Measurements from ENCODE around the gene RC3H2.

The RC3H2 gene, protein sequence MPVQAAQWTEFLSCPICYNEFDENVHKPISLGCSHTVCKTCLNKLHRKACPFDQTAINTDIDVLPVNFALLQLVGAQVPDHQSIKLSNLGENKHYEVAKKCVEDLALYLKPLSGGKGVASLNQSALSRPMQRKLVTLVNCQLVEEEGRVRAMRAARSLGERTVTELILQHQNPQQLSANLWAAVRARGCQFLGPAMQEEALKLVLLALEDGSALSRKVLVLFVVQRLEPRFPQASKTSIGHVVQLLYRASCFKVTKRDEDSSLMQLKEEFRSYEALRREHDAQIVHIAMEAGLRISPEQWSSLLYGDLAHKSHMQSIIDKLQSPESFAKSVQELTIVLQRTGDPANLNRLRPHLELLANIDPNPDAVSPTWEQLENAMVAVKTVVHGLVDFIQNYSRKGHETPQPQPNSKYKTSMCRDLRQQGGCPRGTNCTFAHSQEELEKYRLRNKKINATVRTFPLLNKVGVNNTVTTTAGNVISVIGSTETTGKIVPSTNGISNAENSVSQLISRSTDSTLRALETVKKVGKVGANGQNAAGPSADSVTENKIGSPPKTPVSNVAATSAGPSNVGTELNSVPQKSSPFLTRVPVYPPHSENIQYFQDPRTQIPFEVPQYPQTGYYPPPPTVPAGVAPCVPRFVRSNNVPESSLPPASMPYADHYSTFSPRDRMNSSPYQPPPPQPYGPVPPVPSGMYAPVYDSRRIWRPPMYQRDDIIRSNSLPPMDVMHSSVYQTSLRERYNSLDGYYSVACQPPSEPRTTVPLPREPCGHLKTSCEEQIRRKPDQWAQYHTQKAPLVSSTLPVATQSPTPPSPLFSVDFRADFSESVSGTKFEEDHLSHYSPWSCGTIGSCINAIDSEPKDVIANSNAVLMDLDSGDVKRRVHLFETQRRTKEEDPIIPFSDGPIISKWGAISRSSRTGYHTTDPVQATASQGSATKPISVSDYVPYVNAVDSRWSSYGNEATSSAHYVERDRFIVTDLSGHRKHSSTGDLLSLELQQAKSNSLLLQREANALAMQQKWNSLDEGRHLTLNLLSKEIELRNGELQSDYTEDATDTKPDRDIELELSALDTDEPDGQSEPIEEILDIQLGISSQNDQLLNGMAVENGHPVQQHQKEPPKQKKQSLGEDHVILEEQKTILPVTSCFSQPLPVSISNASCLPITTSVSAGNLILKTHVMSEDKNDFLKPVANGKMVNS

GRCh38 chr9:122904823-122905710, at the start of gene RC3H2:
Gene RC3H2, minus strand, starts transcription at chr9:122905359. Its CDS starts 7,850 bp downstream, at chr9:122897509.
- peak; percentile 82 for FAIRE-seq

GRCh38 chr9:122954253-122954691, 49.1 kb upstream of the RC3H2 start:
- FAIRE-seq, result no peak

- FAIRE-seq, result no peak
These were observed 45.9 kb upstream of the RC3H2 start for GRCh38 chr9:122951056-122951455.

DNA sequence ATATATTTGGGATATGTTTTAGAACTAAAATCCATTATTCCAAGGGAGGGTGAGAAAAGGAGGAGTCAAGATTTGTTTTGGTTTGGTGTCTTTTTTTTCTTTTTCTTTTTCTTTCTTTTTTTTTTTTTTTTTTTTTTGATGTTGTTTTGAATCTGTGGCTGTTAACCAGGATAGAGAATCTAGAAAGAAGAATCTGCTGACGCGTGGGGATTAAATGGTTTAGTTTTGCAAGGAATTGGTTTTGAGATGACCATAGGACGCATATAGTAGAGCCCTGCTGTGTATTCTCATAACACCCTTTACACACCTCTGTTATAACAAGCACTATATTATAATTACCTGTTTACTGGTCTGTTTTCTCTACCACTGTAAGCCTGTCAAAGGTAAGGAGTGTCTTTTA, 45.1 kb upstream of the RC3H2 start:
- no peak for FAIRE-seq

GRCh38 chr9:122949696-122950095, 44.5 kb upstream of the RC3H2 start:
- no peak for FAIRE-seq

DNA sequence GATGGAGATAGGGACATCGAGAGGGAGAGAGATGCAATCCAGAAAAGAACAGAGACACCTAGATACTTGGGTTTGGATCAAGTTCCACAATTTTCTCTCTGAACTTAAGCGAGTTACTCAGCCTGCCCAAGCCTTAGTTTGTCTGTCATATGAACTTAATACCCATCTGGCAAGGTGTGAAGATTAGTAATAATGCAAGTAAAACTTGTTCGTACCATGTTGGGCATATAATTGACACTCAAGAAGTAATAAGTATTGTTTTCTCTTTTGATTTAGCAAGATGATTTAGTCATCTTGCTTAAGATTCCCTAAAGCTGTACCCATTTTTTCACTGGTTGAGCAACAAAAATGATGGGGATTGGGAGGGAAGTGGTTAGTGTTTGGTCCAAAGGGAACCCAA, 43.2 kb upstream of the RC3H2 start:
- no peak for FAIRE-seq

DNA sequence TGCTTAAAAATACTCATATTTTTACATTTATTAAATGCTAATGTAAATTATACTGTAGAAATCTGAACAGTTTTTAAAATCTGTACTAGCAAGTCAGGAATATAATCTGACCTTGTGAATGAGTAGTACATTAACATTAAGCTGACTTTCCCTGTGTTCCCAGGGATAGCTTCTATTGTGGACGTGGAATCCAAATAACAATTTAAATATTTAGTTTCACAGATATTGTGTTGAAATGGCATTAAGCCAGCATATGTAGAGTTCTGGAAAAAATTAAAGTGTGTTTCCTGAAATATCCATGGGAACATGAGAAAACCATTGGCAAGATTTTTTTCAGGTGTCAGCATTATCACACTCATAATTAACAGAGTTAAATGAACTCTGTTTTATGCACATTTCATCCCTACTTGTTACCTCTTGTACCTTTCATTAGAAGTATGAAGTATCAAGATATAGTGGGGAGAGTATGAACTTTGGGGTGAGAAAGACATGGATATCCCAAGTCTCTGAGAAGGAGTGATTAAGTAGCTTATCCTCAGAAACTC, 41.4 kb upstream of the RC3H2 start:
- no peak for FAIRE-seq

- FAIRE-seq, result no peak
These were observed 40.1 kb upstream of the RC3H2 start for GRCh38 chr9:122944960-122945888.

DNA sequence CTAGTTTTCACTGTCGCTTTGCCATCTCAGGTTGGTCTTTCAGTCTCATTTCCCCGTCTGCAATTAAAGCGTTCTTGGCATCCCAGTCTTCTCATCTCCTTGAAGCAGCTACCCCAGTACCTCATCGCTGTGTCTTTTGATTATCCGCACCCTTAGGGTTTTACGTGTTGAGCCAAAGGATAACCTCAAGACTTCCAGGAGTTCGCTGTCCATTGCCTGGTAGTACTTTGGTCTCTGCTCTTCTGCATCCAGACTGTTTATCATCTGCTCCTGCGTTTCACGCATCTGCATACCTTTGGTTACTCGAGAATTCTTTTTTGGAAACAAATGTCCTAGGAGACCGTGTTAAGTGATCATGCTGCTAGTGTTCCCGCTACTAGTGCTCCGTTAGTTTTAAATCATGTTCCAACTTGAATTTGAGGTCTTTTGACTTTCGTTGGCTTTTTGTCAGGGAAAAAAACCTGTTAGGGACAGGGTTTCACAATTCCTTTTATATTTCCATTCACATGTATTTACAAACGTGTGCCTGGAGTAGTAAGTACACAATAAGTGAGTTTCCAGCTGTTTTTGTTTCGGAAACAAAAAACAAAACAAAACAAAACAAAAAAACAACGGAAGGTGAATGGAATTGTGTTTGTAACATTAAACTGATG, 36.5 kb upstream of the RC3H2 start:
- no peak for FAIRE-seq

DNA sequence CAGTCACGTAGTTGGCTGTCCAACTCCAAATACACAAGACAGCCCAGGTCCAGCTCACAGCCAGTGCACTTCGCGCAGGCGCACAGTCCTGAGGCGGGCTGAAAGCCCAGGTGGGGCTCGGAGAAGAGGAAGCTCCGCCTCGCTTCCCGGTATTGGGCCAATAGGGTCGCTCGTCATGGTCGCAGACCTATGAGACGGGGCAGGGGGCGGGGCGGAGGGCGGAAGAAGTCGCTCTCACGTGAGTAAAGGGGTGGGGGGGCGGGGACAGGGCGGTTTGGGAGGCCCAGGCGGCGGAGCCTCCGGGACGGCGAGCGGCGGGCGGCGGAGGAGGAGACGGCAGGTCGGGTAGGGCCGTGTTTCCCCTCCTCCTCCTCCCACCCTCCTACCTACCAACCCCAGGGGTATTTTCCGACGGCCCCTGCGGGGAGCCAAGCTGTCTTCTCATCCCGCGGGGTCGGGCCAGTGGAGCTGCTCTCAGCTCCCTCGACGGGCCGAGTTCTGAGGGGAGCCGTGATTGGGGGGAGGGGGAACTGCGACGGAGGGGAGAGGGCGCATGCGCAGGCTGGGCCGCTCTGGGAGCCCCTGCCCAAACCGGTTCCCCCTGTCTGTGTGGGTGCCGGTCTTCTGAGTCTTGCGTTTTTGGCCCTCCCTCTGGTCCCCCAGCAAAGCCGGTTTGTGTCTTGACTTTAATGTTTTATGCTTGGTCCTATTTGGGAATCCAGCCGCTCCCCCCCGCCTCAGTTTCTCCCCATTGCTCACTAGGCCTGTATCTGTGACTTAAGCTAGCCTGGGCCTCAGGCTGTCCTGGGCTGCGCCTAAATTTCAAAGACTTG, 35.8 kb upstream of the RC3H2 start, which contains the start of gene RABGAP1:
TSS of gene RABGAP1 (plus strand) at position 272 of the 833 bp plus-strand sequence. CDS start 16,040 bp downstream, outside the sequence.
- no peak for FAIRE-seq

GRCh38 chr9:122940454-122940748, 35.2 kb upstream of the RC3H2 start:
- no peak for FAIRE-seq

- no peak for FAIRE-seq
These were observed 34.4 kb upstream of the RC3H2 start for GRCh38 chr9:122939601-122940000.

DNA sequence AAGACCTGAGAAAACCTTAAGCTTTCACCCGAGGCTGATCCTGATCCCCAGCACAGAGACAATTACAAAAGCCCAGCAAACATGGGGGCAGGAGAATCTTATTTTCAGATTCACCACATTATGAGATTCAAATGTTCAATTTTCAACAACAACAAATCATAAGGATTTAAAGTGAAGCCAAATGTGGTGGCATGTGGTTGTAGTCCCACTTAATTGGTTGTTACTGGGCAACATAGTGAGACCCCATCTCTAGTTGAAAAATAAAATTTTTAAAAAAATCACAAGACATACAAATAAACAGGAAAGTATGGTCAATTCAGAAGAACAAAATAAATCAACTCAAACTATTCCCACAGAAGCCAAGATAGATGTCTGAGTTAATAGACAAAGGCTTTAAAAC, 31.7 kb upstream of the RC3H2 start:
- no peak for FAIRE-seq

GRCh38 chr9:122936464-122936863, 31.3 kb upstream of the RC3H2 start:
- FAIRE-seq, result no peak

DNA sequence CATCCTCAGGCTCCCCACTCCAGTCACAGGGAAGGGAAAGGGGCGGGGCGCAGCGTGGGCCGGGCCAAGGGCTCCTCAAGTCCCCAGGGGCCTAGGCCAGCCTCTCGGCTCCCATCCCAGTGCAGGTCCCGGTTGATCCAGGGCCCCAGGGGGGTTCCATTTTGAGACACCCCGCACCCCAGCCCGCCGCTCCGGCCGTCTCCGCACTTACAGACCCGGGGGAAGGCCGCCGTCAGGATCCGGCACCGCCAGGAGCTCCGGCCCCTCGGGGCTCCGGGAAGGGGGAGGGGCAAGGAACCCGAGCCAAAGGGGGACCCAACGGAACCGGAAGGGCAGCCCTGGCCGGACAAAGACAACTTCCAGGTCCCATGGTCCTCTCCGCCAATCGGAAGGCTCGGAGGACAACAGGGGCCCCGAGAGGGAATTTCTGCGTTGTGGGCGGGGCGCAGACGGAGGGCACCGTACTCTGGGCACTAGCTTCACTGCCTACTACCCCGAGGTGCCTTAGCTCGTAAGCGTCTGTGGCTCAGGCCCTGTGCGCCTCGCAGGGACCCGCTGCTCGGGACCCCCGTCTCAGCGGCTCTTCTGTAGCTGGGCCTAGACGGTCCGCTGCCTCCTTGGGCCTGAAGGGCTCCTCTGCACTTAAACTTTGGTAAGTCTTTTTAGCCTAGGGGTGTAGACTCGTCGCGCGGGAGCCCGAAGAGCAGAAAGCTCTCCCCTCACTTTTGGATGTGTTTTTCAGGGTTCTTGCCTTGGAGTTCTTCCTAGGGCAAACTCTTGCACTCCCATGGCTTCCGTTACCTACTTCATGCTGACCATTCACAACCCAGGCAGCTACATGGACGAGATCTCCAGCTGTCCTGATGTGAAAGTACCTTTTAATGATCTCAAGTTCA, 26.3 kb upstream of the RC3H2 start, which contains the start of gene ZBTB26:
TSS of gene ZBTB26 (minus strand) at position 287 of the 896 bp plus-strand sequence. CDS start 11,578 bp downstream, outside the sequence.
- no peak for FAIRE-seq

DNA sequence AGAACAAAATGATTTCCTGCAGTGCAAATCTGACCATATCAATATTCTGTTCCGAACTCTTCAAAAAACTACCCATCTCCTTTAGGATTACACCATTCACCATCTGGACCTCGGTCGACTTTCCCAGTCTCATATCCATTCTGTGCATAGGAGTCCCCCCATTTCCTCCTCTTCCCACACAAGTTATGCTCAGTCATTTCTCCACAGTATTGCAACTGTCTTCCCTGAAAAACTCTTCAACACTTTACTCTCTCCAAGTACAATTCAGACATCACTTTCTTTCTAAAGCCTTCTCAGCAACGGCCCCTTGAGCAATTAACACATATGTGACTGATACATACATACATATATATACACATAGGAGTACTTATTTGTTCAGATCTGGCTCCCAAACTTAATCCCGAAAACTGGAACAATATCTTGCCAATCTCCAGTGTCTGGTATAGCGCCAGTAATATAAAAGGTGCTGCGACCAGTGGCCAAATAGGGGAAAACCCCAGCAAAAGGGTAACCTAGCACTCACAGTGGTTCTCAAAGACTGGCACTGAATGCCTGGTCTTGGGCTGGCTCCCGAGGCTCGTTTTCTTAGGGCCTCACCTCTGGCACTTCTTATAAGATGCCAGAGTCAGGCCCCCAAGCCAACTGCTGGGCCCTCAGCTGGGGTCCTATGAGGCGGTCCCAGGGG, 25.5 kb upstream of the RC3H2 start:
- FAIRE-seq, result no peak

DNA sequence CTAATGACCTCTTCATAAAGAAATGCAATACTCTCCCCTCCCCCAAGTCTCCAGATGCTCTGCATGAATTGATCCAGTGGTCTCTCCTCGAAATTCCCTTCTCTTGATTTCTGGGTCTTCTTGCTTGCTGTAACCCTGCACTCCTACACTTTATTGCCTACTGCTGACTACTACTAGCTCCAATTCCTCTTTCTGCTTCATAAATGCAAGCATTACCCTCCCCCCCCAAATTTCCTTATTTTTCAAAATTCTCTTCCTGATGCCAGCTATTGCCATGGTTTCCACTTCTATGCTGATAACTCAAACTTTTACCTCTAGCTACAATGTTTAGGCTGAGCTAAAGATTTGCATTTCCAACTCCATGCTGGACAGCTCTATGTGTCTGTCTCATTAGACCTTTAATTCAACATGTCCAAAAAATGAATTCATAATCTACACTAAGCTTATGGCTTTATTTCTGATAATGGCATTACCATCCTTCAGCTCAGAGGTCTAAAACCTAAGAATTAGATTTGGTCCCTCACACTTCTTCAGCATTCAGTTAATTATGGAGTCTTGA, 24.7 kb upstream of the RC3H2 start:
- FAIRE-seq, result no peak

Data from colon (tissue), 2 donors.